Measurements from ENCODE around the gene TMEM154. TPM values are rescaled to one million over a fixed set of nuclear protein-coding genes. Genes with fewer than 3 reads are reported as not detected.

The TMEM154 gene
- total and polyA plus RNA-seq, 8 donors, result 1.5 to 21.9 (median 2.5) TPM

GRCh38 chr4:152689615-152690501, 10.1 kb upstream of the TMEM154 start:
- Histone ChIP-seq H3K27ac (peak overlapping the region in 1 of 2 donors; percentile 51), H3K4me3 (no peak overlapping the region), H3K9me3 (no peaks in the 10 kb centered on the region), H3K27me3 (no peaks in the 10 kb centered on the region), H3K4me1 (no peaks in the 10 kb centered on the region), H3K36me3 (no peaks in the 10 kb centered on the region)
- no peak for ATAC-seq
- TF ChIP-seq CTCF (IDR thresholded peaks at IDR 0.05), result no peak
- DNase-seq, result no peak
- intact Hi-C loops (cut with DNase I), result no loop called here

- ATAC-seq, result no peak
- H3K27ac ChIP-seq, result no peak overlapping the region
Measured at GRCh38 chr4:152687974-152688599, 8.3 kb upstream of the TMEM154 start.

GRCh38 chr4:152686452-152687013, 6.7 kb upstream of the TMEM154 start:
- ATAC-seq, result no peak
- H3K27me3 ChIP-seq, result no peaks in the 10 kb centered on the region
- no peaks in the 10 kb centered on the region for H3K36me3 ChIP-seq
- H3K4me3 ChIP-seq, result no peak overlapping the region
- no peak overlapping the region for H3K27ac ChIP-seq
- no peak for TF ChIP-seq CTCF (IDR thresholded peaks at IDR 0.05)
- H3K9me3 ChIP-seq, result no peaks in the 10 kb centered on the region
- no peaks in the 10 kb centered on the region for H3K4me1 ChIP-seq
- DNase-seq, result no peak
- intact Hi-C loops (cut with DNase I), result no loop called here

More at GRCh38 chr4:152687974-152688599, 8.3 kb upstream of the TMEM154 start:
- no peak for TF ChIP-seq CTCF (IDR thresholded peaks at IDR 0.05)
- Histone ChIP-seq H3K4me3 (no peak overlapping the region), H3K36me3 (no peaks in the 10 kb centered on the region), H3K4me1 (no peaks in the 10 kb centered on the region), H3K9me3 (no peaks in the 10 kb centered on the region), H3K27me3 (no peaks in the 10 kb centered on the region)
- intact Hi-C loops (cut with DNase I), result no loop called here
- no peak for DNase-seq

- peaks cover 0 to 11% of the 10 kb centered on the region in 2 donors for H3K4me1 ChIP-seq
- no peaks in the 10 kb centered on the region for H3K27me3 ChIP-seq
- no peaks in the 10 kb centered on the region for H3K36me3 ChIP-seq
- ATAC-seq (no peak), DNase-seq (no peak)
- no peak overlapping the region for H3K27ac ChIP-seq
- TF ChIP-seq CTCF (IDR thresholded peaks at IDR 0.05), result no peak
- no peaks in the 10 kb centered on the region for H3K9me3 ChIP-seq
- no peak overlapping the region for H3K4me3 ChIP-seq
- intact Hi-C loops (cut with DNase I), result no loop called here
Measured at GRCh38 chr4:152684587-152684986, 4.8 kb upstream of the TMEM154 start.

- Histone ChIP-seq H3K27ac (no peak overlapping the region), H3K4me3 (no peak overlapping the region), H3K9me3 (no peaks in the 10 kb centered on the region), H3K36me3 (no peaks in the 10 kb centered on the region), H3K4me1 (peaks cover 3 to 11% of the 10 kb centered on the region in 2 donors), H3K27me3 (no peaks in the 10 kb centered on the region)
- DNase-seq (no peak), ATAC-seq (no peak)
- intact Hi-C loops (cut with DNase I), result no loop called here
- TF ChIP-seq CTCF (IDR thresholded peaks at IDR 0.05), result no peak
Measured at GRCh38 chr4:152684007-152684406, 4.2 kb upstream of the TMEM154 start.

Data from left lung (tissue), 10 donors.